HCT116 (cell line): Measurements from ENCODE around the gene PRDM12. TPM values are rescaled to one million over a fixed set of nuclear protein-coding genes. Genes with fewer than 3 reads are reported as not detected.

Source experiments
- EGR1 ChIP-seq: IDR thresholded peaks from 2 replicates; pipeline ENCODE4 v1.6.1; 2012; ENCODE audit warnings: low read depth
- POLR2AphosphoS5 ChIP-seq: IDR thresholded peaks from 2 replicates; pipeline ENCODE4 v1.6.1; 2011; ENCODE audit warnings: mild to moderate bottlenecking, low read depth, low read length, moderate library complexity
- TCF7L2 ChIP-seq: IDR thresholded peaks from 2 replicates; pipeline ENCODE4 v1.7.0; 2011; ENCODE audit warnings: borderline replicate concordance, inconsistent platforms; ENCODE audit not compliant: insufficient read depth, insufficient read length; ENCODE audit errors: extremely low read depth
- YY1 ChIP-seq: IDR thresholded peaks from 2 replicates; pipeline ENCODE4 v1.6.1; 2011; ENCODE audit warnings: low read length, low read depth, moderate library complexity, mild to moderate bottlenecking; ENCODE audit not compliant: insufficient replicate concordance; ENCODE audit errors: extremely low read depth
- ZFX ChIP-seq: fragments of 450-650 bp; IDR thresholded peaks from 2 replicates; pipeline ENCODE4 v1.6.1; 2017
- total RNA-seq: library from RNA; stranded (reverse); gene quantifications from one replicate; pipeline ENCODE4 v1.2.1, GENCODE V29; 2021; ENCODE audit not compliant: unreplicated experiment
- TF ChIP-seq, protein P1 (sequence below), 3 experiments: fragments of 200-600 bp in 1 of 3; sonication (generic) in 1 of 3; IDR thresholded peaks in 2 of 3; conservative IDR thresholded peaks in 1 of 3; 2 replicates each; pipeline ENCODE4 v1.5.1; 2012 to 2017; ENCODE audit warnings: low read depth in 2 of 3, low read length in 2 of 3, antibody characterized with exemption in 1 of 3, borderline replicate concordance in 1 of 3, control low read depth in 1 of 3, mild to moderate bottlenecking in 1 of 3, mixed read lengths in 1 of 3, mixed run types in 1 of 3, moderate library complexity in 1 of 3; ENCODE audit not compliant: insufficient read depth in 1 of 3
- TF ChIP-seq, protein P2 (sequence below): IDR thresholded peaks from 2 replicates; pipeline ENCODE4 v1.6.1; 2012
- TF ChIP-seq, protein P3 (sequence below): IDR thresholded peaks from 2 replicates; pipeline ENCODE4 v1.6.1; 2012; ENCODE audit warnings: low read depth

Gene PRDM12
- total RNA-seq, 1 experiment from 2014 or later, result 0.54 TPM

DNA sequence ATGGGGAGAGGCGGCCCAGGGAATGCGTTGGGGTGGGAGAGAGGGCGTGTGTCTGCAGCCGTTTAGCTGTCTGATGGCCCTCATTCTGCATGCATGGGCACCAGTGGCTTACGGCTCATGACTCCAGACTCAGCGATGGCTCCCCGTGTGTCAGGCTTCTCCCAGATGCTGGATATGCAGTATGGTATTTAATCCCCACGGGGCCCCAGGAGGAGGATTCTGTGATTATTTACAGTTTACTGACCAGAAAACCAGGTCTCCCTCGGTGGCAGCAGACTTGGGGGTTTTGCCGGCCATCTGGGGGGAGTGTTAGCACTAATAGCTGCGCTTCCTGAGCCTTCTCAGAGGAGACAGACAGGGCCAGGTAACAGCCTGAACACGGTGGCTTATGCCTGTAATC is 4.3 kb downstream of the PRDM12 start (continued):
- TF ChIP-seq, protein P1, sequence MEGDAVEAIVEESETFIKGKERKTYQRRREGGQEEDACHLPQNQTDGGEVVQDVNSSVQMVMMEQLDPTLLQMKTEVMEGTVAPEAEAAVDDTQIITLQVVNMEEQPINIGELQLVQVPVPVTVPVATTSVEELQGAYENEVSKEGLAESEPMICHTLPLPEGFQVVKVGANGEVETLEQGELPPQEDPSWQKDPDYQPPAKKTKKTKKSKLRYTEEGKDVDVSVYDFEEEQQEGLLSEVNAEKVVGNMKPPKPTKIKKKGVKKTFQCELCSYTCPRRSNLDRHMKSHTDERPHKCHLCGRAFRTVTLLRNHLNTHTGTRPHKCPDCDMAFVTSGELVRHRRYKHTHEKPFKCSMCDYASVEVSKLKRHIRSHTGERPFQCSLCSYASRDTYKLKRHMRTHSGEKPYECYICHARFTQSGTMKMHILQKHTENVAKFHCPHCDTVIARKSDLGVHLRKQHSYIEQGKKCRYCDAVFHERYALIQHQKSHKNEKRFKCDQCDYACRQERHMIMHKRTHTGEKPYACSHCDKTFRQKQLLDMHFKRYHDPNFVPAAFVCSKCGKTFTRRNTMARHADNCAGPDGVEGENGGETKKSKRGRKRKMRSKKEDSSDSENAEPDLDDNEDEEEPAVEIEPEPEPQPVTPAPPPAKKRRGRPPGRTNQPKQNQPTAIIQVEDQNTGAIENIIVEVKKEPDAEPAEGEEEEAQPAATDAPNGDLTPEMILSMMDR (IDR thresholded peaks at IDR 0.05 in 2 of 3, conservative IDR thresholded peaks at IDR 0.05 in 1 of 3; ENCODE audit: borderline replicate concordance in 1 of 3, insufficient read depth in 1 of 3, low read depth in 2 of 3, low read length in 2 of 3), result no peak
- TF ChIP-seq, protein P2, sequence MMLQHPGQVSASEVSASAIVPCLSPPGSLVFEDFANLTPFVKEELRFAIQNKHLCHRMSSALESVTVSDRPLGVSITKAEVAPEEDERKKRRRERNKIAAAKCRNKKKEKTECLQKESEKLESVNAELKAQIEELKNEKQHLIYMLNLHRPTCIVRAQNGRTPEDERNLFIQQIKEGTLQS, result no peak
- TF ChIP-seq, protein P3, sequence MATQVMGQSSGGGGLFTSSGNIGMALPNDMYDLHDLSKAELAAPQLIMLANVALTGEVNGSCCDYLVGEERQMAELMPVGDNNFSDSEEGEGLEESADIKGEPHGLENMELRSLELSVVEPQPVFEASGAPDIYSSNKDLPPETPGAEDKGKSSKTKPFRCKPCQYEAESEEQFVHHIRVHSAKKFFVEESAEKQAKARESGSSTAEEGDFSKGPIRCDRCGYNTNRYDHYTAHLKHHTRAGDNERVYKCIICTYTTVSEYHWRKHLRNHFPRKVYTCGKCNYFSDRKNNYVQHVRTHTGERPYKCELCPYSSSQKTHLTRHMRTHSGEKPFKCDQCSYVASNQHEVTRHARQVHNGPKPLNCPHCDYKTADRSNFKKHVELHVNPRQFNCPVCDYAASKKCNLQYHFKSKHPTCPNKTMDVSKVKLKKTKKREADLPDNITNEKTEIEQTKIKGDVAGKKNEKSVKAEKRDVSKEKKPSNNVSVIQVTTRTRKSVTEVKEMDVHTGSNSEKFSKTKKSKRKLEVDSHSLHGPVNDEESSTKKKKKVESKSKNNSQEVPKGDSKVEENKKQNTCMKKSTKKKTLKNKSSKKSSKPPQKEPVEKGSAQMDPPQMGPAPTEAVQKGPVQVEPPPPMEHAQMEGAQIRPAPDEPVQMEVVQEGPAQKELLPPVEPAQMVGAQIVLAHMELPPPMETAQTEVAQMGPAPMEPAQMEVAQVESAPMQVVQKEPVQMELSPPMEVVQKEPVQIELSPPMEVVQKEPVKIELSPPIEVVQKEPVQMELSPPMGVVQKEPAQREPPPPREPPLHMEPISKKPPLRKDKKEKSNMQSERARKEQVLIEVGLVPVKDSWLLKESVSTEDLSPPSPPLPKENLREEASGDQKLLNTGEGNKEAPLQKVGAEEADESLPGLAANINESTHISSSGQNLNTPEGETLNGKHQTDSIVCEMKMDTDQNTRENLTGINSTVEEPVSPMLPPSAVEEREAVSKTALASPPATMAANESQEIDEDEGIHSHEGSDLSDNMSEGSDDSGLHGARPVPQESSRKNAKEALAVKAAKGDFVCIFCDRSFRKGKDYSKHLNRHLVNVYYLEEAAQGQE, result no peak
- no peak for TF ChIP-seq EGR1
- TF ChIP-seq POLR2AphosphoS5, result no peak
- TF ChIP-seq YY1, result no peak
- TF ChIP-seq ZFX, result no peak
- TF ChIP-seq TCF7L2, result no peak
